RKO (cell line): ENCODE data around the gene LRRC27.
"Not testable (repeated sequence)": the region's sequence is repeated elsewhere in the genome, so short reads cannot be mapped to it uniquely, and the experiment has no call there.

Source experiments
- DNase-seq: peaks from one replicate; pipeline ENCODE4 v3.0.0-alpha.2; 2016; ENCODE audit warnings: low spot score

Gene LRRC27

DNA sequence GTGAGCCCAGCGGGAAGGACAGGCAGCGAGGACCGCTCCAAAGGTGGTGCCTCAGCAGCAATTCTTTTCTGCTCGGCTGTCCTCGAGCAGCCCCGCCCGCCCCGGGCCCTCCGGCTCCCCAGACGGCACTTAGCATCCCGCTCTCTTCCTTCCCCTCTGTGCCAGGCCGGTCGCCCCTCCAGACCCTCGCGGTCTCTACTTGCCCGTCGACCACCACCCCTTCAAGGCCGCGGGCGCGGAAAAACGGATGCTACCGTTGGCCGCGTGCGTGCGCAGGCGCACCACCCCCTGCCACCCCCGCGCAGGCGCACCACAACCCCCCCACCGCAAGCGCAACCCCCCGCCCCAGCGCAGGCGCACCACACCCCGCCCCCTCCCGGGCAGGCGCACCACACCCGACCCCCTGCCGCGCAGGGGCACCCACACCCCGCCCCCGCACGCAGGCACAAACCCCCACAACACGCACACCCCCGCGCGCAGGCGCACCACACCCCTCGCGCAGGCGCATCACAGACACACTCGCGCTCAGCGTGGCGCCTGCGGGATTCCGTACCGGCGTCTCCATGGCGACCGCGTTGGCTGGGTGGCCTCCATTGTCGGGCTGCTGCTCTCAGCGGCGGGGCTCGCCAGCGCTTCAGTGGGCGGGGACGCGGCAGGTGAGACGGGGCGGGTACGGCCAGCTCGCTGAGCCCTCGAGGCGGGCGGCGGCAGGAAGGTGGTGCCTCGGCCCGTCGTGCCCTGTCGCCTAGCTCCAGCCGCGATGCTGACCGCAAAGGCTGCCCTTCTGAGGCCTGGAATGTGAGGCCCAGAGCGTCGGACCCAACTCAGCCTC, at the start of gene LRRC27:
Gene LRRC27, plus strand, starts transcription at position 593 of the 832 bp plus-strand sequence. CDS start 1,332 bp downstream, outside the sequence.
- peak; percentile 95 for DNase-seq

DNA sequence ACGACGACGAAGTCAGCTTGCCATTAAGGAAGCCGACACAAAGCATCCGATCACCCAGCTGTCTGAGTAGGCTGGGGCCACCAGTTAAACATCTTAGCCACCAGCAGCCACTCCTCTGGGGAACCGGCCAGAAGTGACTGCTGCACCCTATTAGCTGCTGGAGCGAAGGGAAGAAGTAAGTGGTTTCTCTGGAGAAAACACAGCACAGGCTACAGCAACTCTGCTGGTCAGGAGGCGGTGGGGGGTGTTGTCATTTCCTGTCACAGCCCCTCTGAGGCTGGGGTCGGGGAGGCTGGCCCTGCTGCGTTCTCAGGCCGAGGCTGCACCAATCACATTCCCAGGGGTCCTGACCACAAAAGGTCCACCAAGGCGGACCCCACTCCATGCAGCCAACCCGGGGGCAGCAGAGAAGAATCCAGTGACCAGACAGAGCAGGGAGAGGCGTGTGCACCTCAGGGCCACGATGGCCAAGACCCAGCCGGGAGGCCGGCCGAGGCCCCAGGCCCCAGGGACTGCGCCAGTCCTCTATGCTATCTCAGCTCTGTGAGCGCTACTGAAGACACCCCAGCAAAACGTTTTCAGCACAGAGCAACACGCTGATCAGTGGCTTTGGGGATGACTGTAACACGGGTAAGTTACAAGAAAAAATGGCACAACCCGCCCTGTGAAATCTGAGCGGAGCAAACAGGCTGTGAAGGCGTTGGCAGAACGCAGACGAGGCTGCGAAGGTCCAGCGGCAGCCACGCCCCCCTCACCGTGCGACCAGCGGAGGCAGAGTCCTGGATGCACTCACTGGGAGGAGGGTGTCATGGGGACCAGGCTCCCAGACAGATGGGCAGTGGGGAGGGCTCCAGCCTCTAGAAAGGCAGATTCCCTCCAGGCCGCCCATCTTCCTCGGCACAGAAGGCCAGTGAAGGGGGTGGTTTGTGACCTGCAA, 49.1 kb upstream of the LRRC27 start:
- no peak for DNase-seq

GRCh38 chr10:132283604-132284382, 48.2 kb upstream of the LRRC27 start:
- DNase-seq, result no peak

DNA sequence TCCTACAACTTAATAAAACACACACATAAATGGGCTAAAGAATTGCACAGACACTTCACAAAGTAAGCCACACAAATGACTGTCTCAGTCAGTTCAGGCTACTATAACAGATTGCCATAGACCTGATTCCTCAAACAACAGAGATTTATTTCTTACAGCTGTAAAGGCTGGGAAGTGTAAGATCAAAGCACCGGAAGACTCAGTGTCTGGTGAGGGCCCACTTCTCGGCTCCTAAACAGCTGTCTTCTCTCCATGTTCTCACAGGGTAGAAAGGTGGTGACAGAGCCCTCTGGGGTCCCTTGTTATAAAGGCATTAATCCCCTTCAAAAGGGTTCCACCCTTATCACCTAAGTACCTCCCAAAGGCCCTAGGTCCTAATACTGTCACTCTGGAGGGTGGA, 42.6 kb upstream of the LRRC27 start:
- no peak for DNase-seq

GRCh38 chr10:132290631-132291030, 41.4 kb upstream of the LRRC27 start:
- no peak for DNase-seq

GRCh38 chr10:132291826-132292225, 40.2 kb upstream of the LRRC27 start:
- no peak for DNase-seq

- DNase-seq, result no peak
Observed at GRCh38 chr10:132292287-132293200, 39.4 kb upstream of the LRRC27 start.

DNA sequence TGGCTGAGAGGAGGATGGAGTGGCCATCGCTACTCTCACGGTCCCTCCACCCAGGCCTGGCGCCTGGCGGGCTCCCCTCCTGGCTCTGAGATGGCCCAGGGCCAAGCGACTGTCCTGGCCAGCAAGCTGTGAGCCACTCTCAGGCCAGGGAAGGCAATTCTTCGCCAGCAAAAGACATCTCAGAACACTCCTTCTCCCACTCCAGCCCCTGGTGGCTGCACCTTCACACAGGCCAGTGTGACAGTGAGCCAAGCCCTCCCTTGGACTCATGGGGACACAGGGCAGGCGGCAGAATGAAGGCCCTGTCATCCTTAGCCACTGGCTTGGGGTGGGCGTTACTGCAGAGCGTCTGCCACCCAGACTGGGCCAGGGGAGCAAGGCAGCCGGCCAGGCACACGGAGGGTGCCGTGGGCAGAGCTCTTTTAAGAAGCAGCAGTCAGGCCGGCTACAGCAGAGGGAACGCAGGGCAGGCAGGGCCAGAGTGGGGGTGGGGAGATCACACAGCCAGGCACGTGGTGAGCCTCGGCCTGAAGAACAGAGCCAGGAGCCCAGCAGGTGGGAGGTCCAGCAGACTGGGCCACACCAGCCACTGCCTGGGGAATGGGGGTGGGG, 38.7 kb upstream of the LRRC27 start:
- no peak for DNase-seq

DNA sequence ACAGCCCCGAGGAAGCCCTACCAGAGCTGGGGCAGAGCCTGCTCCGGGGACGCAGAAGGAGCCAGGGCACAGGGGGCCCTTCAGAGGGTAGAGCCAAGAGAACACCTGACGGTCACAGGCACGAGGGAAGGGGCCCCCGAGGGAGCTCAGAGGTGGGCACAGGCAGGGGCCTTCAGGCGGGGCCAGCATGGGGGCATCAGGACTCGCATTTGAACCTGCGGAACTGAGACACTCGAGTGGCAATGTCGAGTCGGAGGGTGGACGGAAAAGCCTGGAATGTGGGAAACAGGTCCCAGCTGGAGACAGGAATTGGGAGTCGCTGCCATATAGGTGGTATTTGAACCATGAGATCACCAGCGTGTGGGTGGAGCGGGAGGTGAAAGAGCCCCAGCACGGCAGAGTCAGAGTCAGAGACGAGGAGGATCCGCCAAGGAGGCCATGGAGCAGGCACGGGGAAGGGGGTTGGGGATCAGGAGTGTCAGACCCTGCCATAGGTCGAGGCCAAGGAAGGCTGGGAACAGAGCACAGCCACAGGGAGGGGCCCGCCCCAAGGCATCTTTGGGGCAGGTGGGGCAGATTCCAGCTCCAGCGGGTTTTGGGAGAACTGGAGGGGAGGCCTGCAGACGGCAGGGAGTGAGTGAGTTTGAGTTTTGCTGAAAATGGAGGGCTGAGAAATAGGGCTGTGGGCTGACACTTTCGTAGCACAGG, 38.0 kb upstream of the LRRC27 start:
- no peak for DNase-seq

GRCh38 chr10:132294561-132295318, 37.3 kb upstream of the LRRC27 start:
- no peak for DNase-seq

GRCh38 chr10:132295481-132295880, 36.5 kb upstream of the LRRC27 start:
- not testable (repeated sequence) for DNase-seq

- no peak for DNase-seq
Observed at GRCh38 chr10:132296666-132297443, 35.1 kb upstream of the LRRC27 start.

DNA sequence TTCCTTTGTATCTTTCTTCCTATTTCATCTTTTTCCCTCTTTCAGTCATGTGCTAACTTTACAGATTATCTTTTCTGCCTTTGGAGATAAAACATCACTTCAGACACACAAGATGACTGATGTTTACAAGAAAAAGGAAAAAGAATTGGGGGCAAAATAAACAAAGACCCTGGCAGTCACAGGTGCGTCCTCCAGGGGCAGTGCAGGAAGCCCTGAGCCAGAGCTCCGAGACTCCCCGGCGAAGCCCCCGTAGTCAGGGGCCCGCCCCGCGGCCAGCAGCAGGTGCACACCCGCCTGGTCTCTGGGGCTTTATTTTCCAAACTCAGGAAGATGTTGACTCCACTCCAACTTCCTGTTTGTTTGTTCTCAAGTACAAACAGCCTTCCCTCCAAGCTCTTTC, 34.5 kb upstream of the LRRC27 start:
- DNase-seq, result no peak

DNA sequence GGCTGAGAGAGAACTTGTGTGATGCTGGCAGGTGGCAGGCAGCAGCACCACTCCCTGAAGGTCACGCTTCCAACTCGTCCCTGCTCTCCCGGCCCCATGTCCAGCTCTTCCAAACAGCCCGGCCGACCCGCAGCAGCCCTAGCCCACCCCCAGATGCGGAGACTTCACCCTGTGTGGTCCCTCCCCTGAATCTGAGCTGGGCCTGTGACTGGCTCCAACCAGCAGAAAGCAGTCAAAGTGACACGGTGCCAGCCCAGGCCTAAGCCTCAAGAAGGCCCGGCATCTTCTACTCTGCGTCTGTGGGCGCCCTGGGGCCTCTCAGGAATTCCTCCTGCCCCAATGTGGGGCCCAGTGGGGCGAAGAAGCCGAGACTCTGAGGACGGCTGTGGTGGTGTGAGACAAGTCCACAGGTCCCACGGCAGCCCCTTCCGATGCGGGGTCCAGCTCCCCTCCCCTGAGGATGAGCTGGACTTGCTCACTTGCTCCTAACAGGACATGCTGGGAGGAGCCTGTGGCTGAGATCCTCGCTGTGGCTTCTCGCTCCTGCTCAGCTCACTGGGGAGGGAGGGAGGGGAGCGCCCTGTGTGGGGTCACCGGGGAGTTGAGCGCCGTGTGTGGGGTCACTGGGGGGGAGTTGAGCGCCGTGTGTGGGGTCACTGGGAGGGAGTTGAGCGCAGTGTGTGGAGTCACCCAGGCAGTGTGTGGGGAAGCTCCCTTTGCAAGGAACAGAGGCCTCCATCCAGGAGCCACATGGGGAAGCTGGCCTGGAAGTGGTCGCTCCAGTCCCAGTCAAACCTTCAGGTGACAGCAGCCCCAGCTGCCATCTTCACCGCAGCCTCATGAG, 33.7 kb upstream of the LRRC27 start:
- no peak for DNase-seq

DNA sequence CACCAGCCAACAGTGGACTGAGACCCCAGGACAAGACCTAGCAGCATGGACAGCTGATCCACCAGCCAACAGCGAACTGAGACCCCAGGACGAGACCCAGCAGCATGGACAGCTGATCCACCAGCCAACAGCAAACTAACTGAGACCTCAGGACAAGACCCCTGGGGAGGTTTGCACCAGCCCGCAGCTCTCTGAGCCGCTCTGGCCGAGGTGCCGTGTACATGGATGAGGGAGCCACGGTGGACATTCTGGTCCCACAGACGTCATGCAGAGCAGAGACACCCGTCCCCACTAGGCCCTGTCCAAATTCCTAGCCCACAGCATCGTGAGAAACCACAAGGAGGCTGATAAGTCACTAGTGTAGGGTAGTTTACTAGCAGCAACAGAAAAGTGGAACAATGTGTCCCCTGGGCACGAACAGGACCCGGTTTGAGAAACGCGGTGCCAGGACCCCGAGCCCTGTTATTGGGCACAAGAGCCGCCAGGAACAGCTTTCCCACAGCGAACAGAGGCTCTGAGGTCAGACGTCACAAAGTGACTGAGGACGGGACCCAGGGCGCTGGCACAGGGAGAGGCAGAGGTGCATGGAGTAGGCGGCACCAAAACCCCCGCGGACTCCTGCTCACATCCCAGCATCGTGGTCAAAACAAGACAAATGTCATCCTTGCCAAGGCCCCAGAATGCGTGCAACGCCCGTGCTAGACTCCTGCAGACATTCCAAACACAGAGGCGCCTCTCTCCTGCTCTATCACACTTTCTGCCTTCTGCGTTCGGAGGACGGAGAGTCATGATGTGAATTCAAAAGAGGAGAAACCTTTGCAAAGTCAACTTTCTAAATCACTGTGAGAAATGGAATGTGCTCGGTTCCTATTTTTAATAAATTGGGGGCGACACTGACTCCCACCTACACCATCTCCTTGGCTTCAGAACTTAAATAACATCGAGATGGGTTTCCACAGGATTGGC, 32.3 kb upstream of the LRRC27 start:
- DNase-seq, result no peak

GRCh38 chr10:132300582-132300981, 31.4 kb upstream of the LRRC27 start:
- DNase-seq, result no peak
